Left lobe of liver (tissue), 2 donors: ENCODE data around the gene DNPEP. TPM values are rescaled to one million over a fixed set of nuclear protein-coding genes. Genes with fewer than 3 reads are reported as not detected.
A peak's percentile ranks its signal among the peaks of the same experiment; 100 is the strongest.
"Not testable (repeated sequence)": the region's sequence is repeated elsewhere in the genome, so short reads cannot be mapped to it uniquely, and the experiment has no call there.

ENCODE experiments used
- ATAC-seq: fragments of 200-7000 bp; cut with Tn5 transposase; one replicate; pipeline ENCODE4 v1.9.1; 2020; ENCODE audit warnings: mild to moderate bottlenecking, moderate library complexity
- DNase-seq: peaks from one replicate; pipeline ENCODE4 v3.0.0-alpha.2; 2020; ENCODE audit warnings: low spot score
- total RNA-seq: library from RNA; stranded (reverse); gene quantifications from one replicate; pipeline ENCODE4 v1.2.1, GENCODE V29; 2021
- donor health status: DM: no; HTN: no; CAD: no; lungs with moderate emphysema.
- donor health status: DM: no; HTN: yes; CAD: no.

Gene DNPEP
- total RNA-seq, 1 donor from 2014 or later = 37.4 TPM

GRCh38 chr2:219419331-219420197 is 31.9 kb upstream of the DNPEP start:
- DNase-seq = no peak
- no peak for ATAC-seq

GRCh38 chr2:219419012-219419324 is 31.3 kb upstream of the DNPEP start:
- DNase-seq = no peak
- ATAC-seq = no peak

- ATAC-seq (no peak), DNase-seq (no peak)
Measured at GRCh38 chr2:219418155-219419011, 30.7 kb upstream of the DNPEP start, which contains the start of gene DES. TSS of gene DES (plus strand) at chr2:219418377. CDS start at chr2:219418463, 86 bp downstream.

GRCh38 chr2:219417374-219417773 is 29.7 kb upstream of the DNPEP start:
- DNase-seq = no peak
- ATAC-seq = no peak

- DNase-seq (no peak), ATAC-seq (no peak)
Measured at GRCh38 chr2:219416938-219417337, 29.2 kb upstream of the DNPEP start.

DNA sequence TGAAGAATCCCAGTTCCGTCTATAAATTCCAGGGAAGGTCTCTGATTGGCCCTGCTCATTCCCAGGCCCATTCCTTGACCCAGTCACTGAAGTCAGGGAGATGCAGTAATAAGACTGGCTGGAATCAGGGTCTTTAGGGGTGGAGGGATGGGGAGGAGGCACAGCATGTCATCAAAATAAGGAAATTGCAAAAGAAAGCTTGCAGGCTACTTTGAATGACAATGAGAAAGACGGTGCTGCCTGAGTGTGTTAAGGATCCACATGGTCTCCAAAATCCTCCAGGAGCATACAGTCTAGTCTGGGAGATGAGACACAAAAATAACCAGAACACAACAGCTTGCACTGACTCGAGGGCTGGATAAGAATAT is 28.5 kb upstream of the DNPEP start:
- DNase-seq = no peak
- ATAC-seq = no peak

- DNase-seq (no peak), ATAC-seq (no peak)
Measured at GRCh38 chr2:219415580-219416234, 28.0 kb upstream of the DNPEP start.

DNA sequence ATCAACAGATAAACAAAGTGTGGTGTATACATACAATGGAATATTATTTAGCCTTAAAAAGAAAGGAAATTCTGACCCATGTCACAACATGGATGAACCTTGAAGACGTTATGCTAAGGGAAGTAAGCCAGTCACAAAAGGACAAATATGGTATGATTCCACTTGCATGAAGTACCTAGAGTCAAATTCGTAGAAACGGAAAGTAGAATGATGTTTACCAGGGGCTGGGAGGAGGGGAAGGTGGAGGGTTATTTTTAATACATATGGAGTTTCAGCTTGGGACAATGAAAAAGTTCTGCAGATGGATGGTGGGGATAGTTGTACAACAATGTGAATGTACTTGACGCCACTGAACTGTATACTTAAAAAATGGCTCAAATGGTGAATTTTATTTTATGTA is 27.1 kb upstream of the DNPEP start:
- DNase-seq = no peak
- no peak for ATAC-seq

GRCh38 chr2:219410390-219410789 is 22.7 kb upstream of the DNPEP start:
- no peak for ATAC-seq
- no peak for DNase-seq

- DNase-seq = no peak
- no peak for ATAC-seq
Measured at GRCh38 chr2:219409619-219410018, 21.9 kb upstream of the DNPEP start.

DNA sequence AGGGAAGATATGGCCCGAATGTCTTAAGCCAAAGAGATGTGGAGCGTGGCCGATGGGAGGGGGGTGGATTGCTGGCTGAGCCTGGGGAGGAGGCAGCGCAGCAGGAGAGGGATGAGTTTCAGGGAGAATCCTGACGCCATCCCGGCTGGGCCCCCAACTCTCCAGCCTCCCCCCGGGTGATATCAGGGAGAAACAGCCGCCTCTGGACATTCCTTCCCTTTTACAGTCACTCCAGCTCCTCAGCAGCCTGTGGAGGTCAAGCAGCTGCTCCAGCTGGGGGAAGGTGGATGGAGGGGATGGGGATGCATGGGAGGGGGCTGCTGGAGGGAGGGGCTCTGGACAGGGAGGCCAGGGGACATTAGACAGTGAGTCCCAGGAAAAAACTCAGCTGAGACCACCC is 20.9 kb upstream of the DNPEP start:
- DNase-seq (no peak), ATAC-seq (no peak)

GRCh38 chr2:219408204-219408603 is 20.5 kb upstream of the DNPEP start:
- ATAC-seq (no peak), DNase-seq (no peak)

DNA sequence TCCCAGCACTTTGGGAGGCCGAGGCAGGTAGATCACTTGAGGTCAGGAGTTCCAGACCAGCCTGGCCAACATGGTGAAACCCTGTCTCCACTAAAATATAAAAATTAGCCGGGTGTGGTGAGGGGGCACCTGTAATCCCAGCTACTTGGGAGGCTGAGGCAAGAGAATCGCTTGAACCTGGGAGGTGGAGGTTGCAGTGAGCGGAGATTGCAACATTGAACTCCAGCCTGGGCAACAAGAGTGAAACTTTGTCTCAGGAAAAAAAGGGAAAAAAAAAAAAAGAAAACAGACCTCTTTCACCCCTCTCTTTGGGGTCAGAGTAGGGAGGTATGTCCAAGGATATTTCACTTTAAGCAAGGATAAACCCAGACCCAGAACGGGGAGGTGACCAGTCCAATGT is 19.6 kb upstream of the DNPEP start:
- not testable (repeated sequence) for DNase-seq, ATAC-seq

DNA sequence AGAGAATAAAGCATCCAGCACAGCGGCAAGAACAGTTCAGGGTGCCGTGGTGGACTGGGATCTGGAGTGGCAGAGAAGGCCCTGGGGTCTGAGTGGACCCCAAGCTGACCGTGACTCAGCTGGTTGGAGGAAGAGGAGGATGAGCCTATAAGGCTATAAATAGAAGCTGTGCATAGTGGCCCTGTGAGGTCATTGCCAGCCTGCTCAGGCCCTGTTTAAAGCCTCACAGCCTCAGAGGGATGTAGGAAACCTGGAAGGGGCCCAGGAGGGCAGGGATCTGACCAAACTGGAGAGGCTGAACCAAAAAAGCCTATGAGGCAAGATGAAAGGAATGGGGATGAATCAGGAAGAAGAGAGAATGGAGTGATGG is 19.1 kb upstream of the DNPEP start:
- no peak for ATAC-seq
- DNase-seq = no peak

- no peak for ATAC-seq
- DNase-seq = no peak
Measured at GRCh38 chr2:219405958-219406860, 18.5 kb upstream of the DNPEP start.

GRCh38 chr2:219405451-219405850 is 17.7 kb upstream of the DNPEP start:
- peak; percentile 21 for ATAC-seq
- no peak for DNase-seq

DNA sequence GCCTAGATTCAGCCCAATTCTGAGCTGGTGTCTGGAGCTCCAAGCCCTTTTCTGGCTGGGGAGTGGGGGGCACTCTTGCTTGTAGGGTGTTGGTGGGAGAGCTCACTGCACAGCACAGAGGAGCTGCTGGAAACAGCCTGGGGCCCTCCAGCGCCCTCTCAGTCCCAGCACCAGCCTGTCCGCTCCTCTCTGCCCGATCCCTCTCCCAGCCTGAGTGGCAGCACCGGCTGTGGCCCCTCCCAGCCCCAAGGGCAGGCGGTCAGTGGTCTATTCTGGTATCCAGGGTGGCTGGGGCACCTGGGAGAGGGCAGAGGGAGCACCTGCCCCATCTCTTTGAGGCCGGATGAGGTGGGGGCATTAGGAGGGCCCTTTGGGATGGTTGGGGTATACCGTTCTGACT is 17.2 kb upstream of the DNPEP start:
- ATAC-seq (no peak), DNase-seq (no peak)

GRCh38 chr2:219404291-219404910 is 16.7 kb upstream of the DNPEP start:
- no peak for ATAC-seq

DNA sequence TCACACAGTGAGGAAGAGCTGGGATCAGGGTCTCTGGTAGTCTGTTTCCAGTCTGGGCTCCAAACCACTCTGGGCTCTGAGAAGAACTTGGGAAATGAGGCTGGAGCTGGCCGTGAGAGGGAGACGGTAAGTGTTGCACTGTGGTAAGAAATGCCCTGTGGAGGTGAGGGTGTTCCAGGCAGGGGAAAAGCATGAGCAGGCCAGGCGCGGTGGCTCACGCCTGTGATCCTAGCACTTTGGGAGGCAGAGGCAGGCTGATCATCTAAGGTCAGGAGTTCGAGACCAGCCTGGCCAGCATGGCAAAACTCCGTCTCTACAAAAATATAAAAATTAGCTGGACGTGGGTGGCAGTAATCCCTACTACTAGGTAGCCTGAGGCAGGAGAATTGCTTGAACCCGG is 16.1 kb upstream of the DNPEP start:
- DNase-seq (no peak), ATAC-seq (no peak)

More at GRCh38 chr2:219404291-219404910, 16.7 kb upstream of the DNPEP start:
- no peak for DNase-seq
